Myocyte (in vitro differentiated cells): ENCODE data around the gene NAXD. TPM values are rescaled to one million over a fixed set of nuclear protein-coding genes. Genes with fewer than 3 reads are reported as not detected.
"Not testable (repeated sequence)": the region's sequence is repeated elsewhere in the genome, so short reads cannot be mapped to it uniquely, and the experiment has no call there.

Experiments used
- DNase-seq: peaks from one replicate; pipeline ENCODE4 v3.0.0-alpha.2; 2012; ENCODE audit warnings: low read depth
- total RNA-seq: library from RNA; depleted of rRNA; stranded (reverse); fragments of >200 nt; gene quantifications from 2 replicates; pipeline ENCODE4 v1.2.3, GENCODE V29; 2014

Gene NAXD
- total RNA-seq, 1 donor from 2014 or later, result 22.5 TPM

DNA sequence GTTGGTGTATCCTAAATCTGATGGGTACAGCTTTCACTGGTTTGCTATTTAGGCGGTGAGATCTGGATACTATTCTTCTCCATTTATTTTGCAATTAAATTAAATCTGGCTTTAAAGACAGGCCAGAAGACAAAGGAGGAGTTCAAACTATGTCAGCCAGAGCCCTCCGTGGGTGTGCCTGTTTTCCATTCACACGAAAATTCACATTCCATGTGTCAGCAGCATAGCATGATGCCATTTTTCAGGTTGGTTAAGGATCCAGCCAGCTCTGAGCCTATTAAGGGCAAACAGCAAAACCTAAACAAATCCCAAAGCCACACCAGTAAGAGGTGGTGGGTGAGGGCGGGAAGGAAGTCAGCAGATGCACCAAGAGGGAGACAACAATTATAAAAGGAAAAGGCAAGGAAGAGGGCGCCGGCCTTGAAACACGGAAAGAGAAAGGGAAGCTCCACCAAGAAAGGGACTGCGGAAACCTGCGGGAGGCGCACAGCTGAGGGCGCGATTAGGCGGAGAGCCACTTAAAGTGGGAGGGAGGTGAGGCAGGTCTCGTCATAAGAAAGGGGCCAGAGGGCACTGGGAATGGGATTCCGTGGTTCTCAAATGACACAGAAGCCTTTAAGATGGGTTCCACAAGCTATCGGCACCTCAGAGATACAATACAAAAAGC is 47.6 kb downstream of the NAXD start:
- DNase-seq, result no peak

DNA sequence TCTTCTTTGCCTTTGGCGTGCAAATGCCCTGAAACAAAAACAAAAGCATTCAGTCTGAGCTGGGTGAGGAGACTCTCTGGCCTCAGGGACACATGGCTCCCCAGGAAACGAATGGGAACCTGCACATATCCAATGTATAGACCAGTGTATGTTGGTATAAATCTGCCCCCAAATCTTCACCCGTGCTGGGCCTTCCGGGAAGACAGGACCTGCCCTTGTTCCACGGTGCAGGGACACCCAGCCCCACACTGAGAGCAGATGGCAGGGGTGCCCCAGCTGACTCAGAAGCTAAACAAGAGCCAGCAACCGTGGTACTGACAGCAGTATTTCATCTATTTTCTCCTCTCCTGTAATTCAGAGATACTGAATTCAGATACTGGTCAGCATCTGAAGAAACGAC is 48.1 kb downstream of the NAXD start:
- DNase-seq, result no peak

DNA sequence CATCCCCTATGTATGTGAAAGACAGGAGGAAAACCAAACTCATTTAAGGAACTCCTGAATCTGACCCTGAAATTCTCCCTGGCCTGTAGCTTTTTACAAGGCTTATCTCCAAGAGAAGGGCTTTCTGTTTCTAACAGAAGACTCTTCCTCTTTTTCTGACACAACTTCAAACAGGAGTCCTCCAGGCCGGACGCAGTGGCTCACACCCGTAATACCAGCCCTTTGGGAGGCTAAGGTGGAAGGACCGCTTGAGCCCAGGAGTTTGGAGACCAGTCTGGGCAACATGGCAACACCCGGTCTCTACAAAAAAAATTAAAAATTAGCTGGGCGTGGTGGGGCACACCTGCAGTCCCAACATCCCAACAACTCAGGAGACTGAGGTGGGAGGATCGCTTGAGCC is 48.7 kb downstream of the NAXD start:
- no peak for DNase-seq

DNA sequence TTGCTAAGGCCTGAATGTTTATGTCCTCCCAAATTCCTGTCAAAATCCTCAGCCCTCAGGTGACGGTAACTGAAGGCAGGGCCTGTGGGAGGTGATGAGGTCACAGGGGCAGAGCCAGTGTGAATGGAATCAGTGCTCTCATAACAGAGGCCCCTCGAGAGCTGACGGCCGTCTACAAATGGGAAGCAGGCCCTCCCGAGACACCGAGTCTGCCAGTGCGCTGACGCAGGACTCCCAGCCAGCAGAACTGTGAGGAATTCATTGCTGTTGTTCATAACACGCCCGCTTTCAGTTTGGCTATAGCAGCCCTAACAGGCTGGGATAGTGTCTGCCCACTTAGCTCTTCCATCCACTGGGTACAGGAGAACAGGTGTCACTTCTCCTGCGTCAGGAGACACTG is 49.3 kb downstream of the NAXD start:
- no peak for DNase-seq

DNA sequence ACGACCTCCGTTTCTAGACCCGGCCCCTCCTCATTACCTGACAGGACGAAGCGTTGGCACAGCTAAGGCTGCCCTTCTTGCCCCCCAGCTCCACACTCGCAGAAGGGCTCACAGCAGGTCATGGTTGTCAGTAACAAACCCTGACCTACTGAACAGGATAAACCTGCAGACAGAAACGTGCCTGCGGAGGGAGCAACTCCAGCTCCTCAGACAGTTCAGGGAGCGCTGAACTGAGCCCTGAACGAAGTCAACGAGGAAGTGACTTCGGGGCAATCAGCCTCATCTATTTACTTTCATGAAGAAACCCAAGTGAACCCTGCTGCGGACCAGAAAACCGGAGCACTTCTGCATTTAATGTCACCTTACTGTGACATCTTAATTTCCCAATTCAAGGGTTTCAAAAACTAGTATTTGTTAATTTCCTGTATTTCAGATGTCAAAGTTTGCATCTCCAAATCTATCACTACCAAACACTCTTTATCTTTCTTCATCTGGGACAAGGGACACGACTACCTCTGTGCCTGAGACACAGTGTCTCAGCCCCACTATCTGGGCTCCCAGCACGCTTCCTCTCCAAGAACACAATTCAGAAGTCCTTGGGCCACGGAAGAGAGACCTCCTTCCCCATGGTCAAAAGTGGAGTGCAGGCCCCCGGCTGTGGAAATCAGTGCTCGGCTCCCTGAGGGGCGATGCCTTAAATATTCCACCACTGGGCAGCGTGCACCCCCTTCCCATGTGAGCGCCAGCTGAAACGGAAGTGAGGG is 50.3 kb downstream of the NAXD start:
- DNase-seq, result no peak

DNA sequence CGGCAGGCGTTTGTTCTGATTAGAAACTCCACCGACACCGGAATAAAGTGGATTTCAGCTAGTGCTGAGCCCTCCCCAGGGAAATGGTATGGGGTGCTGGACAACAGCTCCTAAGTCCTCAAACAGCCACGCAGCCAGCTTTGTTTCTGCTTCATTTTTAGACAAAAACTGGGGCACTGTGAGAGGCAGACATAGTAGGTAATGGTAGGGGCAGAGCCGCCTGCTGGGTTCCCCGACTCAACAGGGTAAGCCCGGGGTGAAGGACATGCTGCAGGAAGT is 50.8 kb downstream of the NAXD start:
- no peak for DNase-seq

DNA sequence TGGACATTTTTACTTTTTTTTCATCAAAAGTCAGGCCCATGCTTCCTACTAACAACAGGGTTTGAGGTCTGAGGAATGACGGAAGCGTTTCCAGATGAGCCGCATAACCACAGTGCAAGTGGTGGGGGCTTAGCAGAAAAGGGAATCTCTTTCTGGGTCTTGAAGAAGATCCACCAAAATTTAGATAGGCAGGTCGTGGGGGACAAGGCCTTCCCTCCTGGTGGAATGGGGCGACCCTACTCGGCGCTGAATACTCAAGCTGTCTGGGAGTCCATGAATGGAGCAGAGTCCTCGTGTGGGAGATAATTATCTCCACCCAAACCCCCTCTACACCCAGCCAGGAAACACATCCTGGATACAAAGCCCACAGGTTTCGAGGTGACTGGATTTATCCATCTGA is 53.7 kb downstream of the NAXD start:
- DNase-seq, result no peak

DNA sequence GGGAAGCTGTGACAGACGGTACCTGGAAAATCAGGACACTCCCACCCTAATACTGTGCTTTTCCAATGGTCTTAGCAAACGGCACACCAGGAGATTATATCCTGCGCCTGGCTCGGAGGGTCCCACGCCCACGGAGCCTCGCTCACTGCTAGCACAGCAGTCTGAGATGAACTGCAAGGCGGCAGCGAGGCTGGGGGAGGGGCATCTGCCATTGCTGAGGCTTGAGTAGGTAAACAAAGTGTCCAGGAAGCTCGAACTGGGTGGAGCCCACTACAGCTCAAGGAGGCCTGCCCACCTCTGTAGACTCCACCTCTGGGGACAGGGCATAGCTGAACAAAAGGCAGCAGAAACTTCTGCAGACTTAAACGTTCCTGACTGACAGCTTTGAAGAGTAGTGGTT is 54.5 kb downstream of the NAXD start:
- DNase-seq, result not testable (repeated sequence)

DNA sequence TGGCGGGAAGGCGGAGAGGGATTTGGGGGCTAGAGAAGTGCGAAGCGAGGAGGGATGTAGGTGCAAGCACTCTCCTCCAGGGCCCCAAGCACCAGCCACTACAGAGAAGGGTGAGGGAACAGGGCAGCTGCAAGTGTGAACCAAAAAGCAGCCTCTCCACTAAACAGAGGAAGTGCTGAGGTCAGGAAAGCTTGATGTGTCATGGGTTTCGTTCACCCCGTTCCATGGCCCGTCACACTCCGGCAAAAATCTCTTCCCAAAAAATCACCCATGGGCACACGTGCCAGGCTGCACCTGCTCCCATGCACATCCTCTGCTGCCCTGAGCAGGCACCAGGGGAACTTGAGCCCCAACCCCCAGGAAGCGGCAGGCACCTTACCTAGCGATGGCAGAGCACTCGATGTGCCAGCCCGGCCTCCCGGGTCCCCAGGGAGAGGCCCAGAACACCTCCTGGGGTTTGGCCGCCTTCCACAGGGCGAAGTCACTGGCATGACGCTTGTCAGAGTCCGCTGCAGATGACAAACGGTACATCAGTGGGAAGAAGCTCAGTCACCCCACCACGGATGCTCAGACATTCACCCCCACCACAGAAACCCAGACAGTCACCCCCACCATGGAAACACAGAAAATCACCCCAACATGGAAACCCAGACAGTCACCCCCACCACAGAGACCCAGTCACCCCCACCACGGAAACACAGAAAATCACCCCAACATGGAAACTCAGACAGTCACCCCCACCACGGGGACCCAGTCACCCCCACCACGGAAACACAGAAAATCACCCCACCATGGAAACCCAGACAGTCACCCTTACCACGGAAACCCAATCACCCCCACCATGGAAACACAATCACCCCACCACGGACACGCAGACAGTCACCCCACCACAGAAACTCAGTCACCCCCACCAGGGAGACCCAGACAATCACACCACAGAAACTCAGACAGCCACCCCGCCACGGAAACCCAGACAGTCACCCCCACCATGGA is 61.5 kb downstream of the NAXD start:
- no peak for DNase-seq

DNA sequence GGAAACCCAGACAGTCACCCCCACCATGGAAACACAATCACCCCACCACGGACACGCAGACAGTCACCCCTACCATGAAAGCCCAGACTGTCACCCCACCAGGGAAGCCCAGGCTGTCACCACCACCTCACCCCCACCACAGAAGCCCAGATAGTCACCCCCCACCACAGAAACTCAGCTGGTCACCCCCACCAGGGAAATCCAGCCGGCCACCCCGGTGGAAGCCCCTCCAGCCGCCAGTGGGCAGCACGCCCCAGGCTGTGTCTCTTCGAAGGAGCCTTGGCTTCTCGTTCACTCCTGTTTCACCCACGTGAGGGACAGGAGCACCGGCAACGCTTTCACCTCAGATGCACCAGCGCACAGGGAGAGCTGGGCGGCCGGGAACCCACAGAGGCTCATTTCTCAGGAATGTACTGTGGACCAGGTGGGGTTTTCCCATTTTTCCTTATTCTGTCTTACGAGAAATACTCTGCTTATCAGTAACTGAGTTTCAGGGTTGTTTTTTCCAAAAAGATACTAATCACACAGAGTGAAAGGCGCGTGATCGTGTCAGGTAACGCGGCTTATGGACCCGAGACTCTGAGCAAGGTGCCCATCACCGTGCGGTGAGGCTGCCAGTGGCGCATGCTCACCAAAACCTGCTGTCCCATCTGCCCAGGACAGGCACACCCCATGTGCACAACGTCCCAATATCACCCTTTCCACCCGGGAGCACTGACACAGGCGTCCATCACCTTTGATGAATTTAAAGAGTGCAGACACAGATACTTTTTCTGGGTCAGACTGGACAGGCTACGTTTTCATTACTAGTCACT is 62.6 kb downstream of the NAXD start:
- DNase-seq, result no peak

DNA sequence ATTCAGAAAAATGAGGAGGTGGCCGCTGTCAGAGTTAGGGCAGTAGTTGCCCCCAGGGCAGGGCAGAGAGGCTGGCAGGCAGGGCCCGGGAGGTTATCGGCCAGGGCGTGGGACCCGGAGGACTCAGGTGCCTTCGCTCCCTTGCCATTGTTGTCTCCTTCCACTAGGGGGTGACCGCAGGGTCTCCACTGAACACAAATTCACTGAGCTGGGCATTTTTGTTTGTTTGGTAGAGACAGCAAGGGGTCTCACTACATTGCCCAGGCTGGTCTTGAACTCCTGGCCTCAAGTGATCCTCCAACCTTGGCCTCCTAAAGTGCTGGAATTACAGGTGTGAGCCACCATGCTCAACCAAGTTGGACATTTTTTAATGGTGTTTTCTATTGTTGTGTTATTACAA is 65.5 kb downstream of the NAXD start:
- DNase-seq, result no peak

DNA sequence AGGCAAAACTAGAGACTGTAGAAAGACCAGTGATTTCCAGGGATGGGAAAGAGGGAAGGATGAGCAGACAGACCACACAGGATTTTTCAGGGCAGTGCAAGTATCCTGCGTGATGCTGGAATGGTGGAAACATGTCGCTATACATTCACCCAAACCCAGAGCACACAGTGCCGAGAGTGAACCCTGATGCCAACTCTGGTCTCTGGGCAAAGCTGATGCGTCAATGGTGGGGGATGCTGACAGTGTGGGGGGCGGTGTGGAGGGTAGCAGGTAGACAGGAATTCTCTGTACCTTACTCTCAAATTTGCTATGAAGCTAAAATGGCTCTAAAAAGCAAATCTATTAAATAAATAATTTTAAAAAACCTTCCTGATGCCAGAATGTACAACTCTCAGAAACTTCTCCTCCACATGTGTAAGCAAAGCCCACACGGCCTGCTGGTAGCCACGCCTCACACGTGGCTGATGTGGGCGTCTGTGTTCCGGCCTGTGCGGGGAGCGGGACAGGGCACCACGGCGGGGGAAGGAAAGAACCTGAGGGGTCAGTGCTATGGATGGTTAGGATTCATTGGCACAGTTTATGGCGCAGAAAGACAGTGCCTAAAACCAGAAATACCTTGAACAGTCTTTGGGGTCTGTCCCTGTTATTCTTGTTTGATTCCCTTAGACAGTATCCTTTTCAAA is 66.7 kb downstream of the NAXD start:
- DNase-seq, result no peak

DNA sequence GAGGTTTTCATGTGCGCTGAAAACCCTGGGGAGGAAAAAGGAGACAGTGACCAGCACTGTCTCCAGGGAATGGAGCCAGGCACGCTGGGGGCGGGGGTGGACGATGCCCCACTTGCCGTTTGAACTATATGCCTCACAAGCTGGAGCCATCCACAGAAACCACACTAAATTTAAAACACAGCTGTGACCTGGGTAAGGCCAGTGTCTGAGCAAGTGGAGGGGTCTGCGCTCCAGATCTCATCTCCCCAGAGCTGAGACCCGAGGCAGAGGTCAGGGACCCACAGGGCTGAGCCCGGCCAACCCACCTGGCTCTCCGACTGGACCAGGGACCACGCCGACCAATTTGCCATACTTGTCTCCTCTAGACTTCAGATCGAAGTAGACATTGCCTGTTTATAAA is 67.4 kb downstream of the NAXD start:
- DNase-seq, result peak; percentile 40

DNA sequence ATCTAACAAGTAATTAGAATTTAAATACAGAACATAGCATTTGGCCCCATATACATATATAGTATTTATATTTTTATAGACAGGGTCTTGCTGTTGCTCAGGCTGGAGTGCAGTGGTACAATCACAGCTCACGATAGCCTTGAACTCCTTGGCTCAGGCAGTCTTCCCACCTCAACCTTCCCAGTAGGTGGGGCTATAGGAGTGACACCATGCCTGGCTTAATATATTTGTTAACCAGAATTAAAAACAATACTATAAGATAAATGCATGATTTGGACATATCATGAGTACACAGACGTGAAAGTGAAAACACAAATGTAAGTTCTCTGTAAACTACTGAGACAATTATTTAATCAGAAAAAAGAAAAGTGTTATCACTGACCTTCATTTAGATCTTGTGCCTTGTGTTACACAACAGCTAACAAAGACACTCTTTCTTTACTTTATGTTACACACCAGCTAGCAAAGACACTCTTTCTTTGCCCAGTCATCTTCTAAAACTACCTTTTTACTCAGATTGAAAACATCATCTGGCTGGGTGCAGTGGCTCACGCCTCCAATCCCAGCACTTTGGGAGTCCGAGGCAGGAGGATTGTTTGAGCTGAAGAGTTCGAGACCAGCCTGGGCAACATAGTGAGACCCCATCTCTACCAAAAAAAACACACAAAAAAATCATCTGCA is 68.0 kb downstream of the NAXD start:
- DNase-seq, result peak; percentile 19

DNA sequence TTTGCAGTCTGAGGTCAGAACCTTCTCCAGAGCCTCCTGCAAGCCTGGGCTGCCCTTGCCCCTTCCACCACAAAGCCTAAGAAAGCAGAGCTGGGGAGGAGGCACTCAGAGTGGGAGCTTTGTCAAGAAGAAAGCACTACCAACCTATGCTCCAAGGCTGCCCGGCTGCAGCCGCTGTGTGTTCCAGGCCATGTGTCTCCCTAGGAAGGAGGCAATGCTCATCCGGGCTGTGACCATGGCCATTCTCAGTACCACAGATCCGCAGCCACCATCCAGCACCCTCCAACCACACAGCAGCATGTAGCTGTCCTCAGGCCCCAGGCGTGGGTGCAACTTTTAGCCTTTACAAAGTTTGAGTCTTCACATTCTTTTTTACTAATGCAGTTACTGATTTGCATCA is 68.6 kb downstream of the NAXD start:
- DNase-seq, result no peak

DNA sequence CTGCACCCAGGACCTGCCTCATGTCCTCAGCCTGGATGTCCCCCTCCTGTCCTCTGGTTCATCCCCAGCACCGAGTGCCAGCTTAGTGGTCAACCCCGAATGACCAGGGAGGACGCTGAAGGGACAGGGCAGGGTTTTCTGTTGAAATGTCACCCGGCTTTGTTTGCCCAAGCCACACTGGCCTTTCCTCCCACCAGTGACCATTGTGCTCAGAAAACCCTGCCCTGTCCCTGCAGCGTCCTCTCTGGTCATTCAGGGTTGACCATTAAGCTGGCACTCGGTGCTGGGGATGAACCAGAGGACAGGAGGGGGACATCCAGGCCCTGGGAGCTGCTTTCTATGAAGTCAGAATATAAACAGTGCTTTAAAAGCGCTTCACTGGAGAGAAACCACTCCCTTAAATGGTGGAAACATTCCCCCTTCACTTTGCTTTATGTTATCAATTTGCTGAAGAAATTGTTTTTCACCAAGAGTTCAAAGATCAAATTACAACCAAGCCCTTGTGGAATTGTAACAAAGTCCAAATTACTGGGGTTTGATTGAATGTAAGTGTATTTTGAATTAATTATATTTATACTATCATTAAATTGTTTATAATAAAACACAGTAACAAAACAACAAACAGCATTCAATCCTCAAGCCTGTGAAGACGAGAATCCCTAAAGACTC is 69.2 kb downstream of the NAXD start:
- no peak for DNase-seq

DNA sequence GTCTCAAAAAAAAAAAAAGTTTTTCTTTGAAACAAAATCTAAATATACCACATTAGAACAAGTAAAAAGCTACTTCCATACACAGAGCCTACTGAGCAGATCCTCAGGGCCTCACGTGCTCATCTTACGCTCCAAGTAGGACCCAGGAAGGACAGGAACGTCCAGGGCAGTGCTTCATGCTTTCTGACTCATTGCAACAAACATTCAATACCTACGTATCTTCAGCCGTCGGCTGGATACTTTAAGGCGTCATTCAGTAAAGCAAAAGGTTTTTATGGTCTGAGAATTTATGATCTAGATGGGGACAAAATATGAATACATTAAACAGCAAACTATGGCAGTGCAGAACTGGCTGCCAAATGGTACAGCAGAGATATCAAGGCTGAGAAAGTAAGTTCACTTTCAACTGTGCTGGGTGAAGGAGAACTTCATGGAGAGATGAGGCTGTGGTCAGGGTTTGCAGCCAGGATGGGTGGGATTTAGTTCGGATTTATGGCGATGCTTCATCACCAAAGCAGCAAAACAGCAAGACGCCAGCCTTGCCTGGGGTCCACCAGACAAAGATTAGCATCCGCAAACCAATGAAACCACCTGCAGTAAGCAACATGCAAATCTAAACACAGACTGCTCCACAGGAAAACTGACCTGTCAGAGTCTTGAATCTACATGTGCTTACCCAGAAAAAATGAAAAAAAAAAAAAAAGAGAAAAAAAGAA is 70.1 kb downstream of the NAXD start:
- DNase-seq, result no peak

DNA sequence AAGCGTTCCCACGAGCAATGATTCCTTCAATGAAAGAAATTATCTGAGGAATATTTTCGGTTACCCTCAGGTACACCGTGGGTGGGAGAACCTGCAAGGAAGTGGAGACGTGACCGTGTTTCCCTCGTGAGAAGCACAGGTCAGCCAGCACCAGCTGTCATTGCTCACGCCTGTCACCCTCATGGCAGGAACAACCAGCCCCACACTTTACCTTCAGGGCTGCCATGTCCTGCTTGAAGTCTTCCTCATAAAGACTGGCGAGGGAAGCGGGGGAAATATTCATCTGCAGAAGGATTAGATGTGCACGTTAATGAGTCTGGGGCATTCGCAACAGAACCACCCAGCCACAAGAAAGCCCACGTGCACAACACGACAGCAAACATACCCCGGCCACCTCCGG is 72.4 kb downstream of the NAXD start:
- no peak for DNase-seq

DNA sequence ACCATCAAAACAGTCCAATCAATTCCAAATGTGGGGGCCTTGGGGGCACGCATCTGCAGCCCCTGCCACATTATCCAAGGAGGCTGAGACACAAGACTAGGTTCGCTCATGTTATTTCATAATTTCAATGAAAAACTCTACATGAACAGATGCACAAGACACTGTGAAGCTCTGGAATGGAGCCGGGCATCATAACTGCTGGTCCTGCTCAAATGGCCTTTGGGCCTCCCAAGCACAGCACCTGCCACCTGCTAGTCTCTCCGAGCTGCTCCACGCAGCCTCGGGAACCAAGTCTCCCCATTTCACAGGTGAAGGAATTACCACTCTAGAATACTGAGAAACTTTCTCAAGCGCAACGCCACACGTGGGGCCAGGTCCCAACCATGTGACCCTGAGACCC is 73.7 kb downstream of the NAXD start:
- DNase-seq, result no peak
